HEK293T (cell line): ENCODE results near the gene SHD.

Experiments
- ARNT ChIP-seq: fragments of 450-650 bp; IDR thresholded peaks from 2 replicates; pipeline ENCODE4 v1.6.1; 2017; ENCODE audit warnings: mild to moderate bottlenecking
- FOXA1 ChIP-seq: fragments of 450-650 bp; IDR thresholded peaks from 2 replicates; pipeline ENCODE4 v1.6.1; 2016; ENCODE audit warnings: mild to moderate bottlenecking
- FOXK2 ChIP-seq: fragments of 450-650 bp; IDR thresholded peaks from 2 replicates; pipeline ENCODE4 v1.6.1; 2016; ENCODE audit warnings: mild to moderate bottlenecking
- FOXM1 ChIP-seq: fragments of 450-650 bp; IDR thresholded peaks from 2 replicates; pipeline ENCODE4 v1.6.1; 2017; ENCODE audit warnings: mild to moderate bottlenecking, borderline replicate concordance
- NFRKB ChIP-seq: fragments of 450-650 bp; IDR thresholded peaks from 2 replicates; pipeline ENCODE4 v1.6.1; 2016; ENCODE audit warnings: mild to moderate bottlenecking, moderate library complexity
- PKNOX1 ChIP-seq: fragments of 450-650 bp; IDR thresholded peaks from 2 replicates; pipeline ENCODE4 v1.6.1; 2016
- TARDBP ChIP-seq: fragments of 450-650 bp; IDR thresholded peaks from 2 replicates; pipeline ENCODE4 v1.6.1; 2016

GRCh38 chr19:4323692-4324091 lies 44.6 kb downstream of the SHD start:
- TF ChIP-seq NFRKB (no peak), FOXA1 (no peak), FOXK2 (no peak), PKNOX1 (no peak), ARNT (no peak), TARDBP (no peak), FOXM1 (no peak)
